ENCODE results near the gene HACD1. TPM values are rescaled to one million over a fixed set of nuclear protein-coding genes. Genes with fewer than 3 reads are reported as not detected.

The HACD1 gene
- total and polyA plus RNA-seq, 8 donors: 11.5 to 142 (median 24.7) TPM

DNA sequence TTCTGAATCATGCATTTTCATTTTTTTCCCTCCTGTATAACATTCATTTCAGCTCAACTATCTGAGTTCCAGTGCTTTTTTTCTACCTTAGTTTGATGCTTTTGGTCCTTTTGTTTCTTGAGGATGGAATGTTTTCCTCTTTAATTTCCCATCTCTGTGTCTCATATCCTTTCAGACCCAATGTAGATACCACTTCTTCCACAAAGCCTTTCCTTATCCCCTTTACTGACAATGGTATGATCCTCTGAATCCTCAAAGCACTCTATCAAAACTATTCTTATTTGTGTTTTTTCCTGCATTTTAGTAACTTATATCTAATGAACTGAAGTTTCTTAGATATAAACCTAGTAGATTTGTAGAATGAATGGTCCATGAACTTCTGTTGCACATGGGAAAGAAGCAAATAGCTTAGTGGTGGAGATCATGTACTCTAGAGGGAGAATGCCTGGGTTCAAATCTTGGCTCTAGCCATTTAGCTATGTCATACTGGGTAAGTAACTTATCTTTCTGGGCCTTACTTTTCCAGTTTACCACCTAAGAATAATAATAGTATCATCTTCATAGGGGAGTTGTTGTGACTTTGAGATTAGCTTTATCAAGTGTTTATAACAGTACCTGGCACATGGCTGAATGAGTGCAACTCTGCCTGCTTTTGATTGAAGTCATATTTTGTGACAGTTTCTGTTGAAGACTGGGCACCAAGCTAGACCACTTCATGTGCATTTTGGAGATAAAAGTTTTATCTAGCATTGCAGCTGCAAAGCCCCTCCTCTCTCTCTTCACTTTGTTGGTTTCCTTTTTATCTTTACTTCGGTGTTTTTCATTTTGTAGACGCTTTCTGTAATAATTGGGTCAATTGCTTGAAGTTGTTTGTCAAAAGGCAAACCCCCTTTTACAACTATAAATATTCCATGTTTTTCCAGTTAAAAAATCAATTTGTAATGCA lies 45.3 kb upstream of the HACD1 start:
- H3K27me3 ChIP-seq: no peaks in the 10 kb centered on the region
- peaks cover 0 to 14% (median 10%) of the 10 kb centered on the region in 4 donors for H3K4me1 ChIP-seq
- TF ChIP-seq POLR2AphosphoS5 (IDR thresholded peaks at IDR 0.05) (no peak), EP300 (IDR thresholded peaks at IDR 0.05) (no peak), CTCF (IDR thresholded peaks at IDR 0.05) (no peak), POLR2A (IDR thresholded peaks at IDR 0.05) (no peak)
- H3K27ac ChIP-seq: no peak overlapping the region
- WGBS, 5 donors: 70 to 83% (median 79%) methylated on average over 2 of the region's 2 CpGs
- H3K9me3 ChIP-seq: no peaks in the 10 kb centered on the region
- H3K4me3 ChIP-seq: no peak overlapping the region
- DNase-seq: no peak
- peaks cover 4 to 23% (median 21%) of the 10 kb centered on the region in 4 donors for H3K36me3 ChIP-seq
- intact Hi-C loops (cut with DNase I; ENCODE audit: low total_unique reads): no loop called here

- H3K27ac ChIP-seq: no peak overlapping the region
- no peak for DNase-seq
- H3K36me3 ChIP-seq: peaks cover 4 to 23% (median 21%) of the 10 kb centered on the region in 4 donors
- WGBS, 5 donors: 83 to 91% (median 90%) methylated on average over 3 of the region's 3 CpGs
- TF ChIP-seq POLR2A (IDR thresholded peaks at IDR 0.05): no peak
- no peak for TF ChIP-seq EP300 (IDR thresholded peaks at IDR 0.05)
- TF ChIP-seq CTCF (IDR thresholded peaks at IDR 0.05): no peak
- TF ChIP-seq POLR2AphosphoS5 (IDR thresholded peaks at IDR 0.05): no peak
- intact Hi-C loops (cut with DNase I; ENCODE audit: low total_unique reads): no loop called here
- no peaks in the 10 kb centered on the region for H3K27me3 ChIP-seq
- H3K4me3 ChIP-seq: no peak overlapping the region
- H3K9me3 ChIP-seq: no peaks in the 10 kb centered on the region
- H3K4me1 ChIP-seq: peaks cover 0 to 23% (median 14%) of the 10 kb centered on the region in 4 donors
Measured at GRCh38 chr10:17661510-17661909, 44.3 kb upstream of the HACD1 start.

GRCh38 chr10:17660921-17661320 lies 43.7 kb upstream of the HACD1 start:
- no peak for DNase-seq
- Histone ChIP-seq H3K9me3 (no peaks in the 10 kb centered on the region), H3K4me3 (no peak overlapping the region), H3K36me3 (peaks cover 4 to 23% (median 21%) of the 10 kb centered on the region in 4 donors), H3K27me3 (no peaks in the 10 kb centered on the region), H3K27ac (no peak overlapping the region), H3K4me1 (peaks cover 0 to 29% (median 17%) of the 10 kb centered on the region in 4 donors)
- TF ChIP-seq CTCF (IDR thresholded peaks at IDR 0.05): no peak
- TF ChIP-seq POLR2AphosphoS5 (IDR thresholded peaks at IDR 0.05): no peak
- TF ChIP-seq EP300 (IDR thresholded peaks at IDR 0.05): no peak
- no peak for TF ChIP-seq POLR2A (IDR thresholded peaks at IDR 0.05)
- intact Hi-C loops (cut with DNase I; ENCODE audit: low total_unique reads): no loop called here

- Histone ChIP-seq H3K36me3 (peaks cover 4 to 23% (median 21%) of the 10 kb centered on the region in 4 donors), H3K27ac (no peak overlapping the region), H3K4me1 (peaks cover 0 to 28% (median 20%) of the 10 kb centered on the region in 4 donors), H3K27me3 (no peaks in the 10 kb centered on the region), H3K4me3 (no peak overlapping the region), H3K9me3 (no peaks in the 10 kb centered on the region)
- 80 to 95% (median 93%) methylated on average over 4 of the region's 4 CpGs for WGBS, 5 donors
- DNase-seq: no peak
- TF ChIP-seq EP300 (IDR thresholded peaks at IDR 0.05) (no peak), POLR2A (IDR thresholded peaks at IDR 0.05) (no peak), CTCF (IDR thresholded peaks at IDR 0.05) (no peak), POLR2AphosphoS5 (IDR thresholded peaks at IDR 0.05) (no peak)
- intact Hi-C loops (cut with DNase I; ENCODE audit: low total_unique reads): no loop called here
Measured at GRCh38 chr10:17659365-17659764, 42.2 kb upstream of the HACD1 start.
